Measurements from ENCODE around the gene TARDBP.
"Not testable (repeated sequence)": the region's sequence is repeated elsewhere in the genome, so short reads cannot be mapped to it uniquely, and the experiment has no call there.

TARDBP gene

DNA sequence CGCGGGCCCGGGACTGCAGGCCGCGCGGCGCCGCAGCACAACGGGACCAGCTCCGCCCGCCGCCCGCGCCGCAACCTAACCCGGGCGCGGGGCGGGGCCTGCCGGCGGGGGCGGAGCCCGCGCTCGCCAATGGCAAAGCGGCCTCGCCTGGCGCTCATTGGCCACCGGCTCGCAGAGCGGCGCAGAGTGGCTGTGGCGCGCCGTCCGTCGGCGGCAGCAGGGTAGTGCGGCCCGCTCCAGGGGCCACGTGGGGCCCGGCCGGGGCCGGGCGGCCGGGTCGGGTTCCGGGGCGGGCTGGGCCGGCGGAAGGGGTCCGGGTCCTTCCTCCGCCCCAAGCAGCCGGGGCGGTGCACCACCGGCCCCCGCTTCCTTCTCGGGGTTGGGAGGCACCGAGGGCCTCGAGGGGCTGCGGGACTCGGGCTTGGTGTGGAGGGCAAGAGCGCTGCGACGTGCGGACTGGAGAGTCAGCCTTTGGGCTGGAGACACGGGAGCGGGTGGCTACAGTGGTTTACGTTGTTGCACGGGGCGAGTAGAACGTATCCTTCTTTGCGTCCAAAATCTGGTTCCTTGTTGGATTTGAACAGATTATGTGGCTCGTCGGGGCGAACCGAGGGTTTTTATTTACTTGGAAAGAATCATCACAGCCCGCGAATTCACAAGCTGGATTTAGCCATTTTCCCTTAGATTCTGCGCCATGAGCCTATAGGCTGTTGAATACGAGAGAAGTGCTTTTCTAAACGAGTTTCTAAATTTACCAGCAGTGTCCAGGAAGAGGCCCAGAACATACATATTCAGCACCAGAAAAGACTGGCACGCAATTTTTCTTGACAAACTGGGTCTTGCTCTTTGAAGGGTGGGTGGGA, 47.7 kb downstream of the TARDBP start, which contains the start of gene SRM:
SRM (minus strand) TSS at position 51 of the 863 bp plus-strand sequence. CDS start 75 bp downstream, outside the sequence.
- TF ChIP-seq, protein P1, sequence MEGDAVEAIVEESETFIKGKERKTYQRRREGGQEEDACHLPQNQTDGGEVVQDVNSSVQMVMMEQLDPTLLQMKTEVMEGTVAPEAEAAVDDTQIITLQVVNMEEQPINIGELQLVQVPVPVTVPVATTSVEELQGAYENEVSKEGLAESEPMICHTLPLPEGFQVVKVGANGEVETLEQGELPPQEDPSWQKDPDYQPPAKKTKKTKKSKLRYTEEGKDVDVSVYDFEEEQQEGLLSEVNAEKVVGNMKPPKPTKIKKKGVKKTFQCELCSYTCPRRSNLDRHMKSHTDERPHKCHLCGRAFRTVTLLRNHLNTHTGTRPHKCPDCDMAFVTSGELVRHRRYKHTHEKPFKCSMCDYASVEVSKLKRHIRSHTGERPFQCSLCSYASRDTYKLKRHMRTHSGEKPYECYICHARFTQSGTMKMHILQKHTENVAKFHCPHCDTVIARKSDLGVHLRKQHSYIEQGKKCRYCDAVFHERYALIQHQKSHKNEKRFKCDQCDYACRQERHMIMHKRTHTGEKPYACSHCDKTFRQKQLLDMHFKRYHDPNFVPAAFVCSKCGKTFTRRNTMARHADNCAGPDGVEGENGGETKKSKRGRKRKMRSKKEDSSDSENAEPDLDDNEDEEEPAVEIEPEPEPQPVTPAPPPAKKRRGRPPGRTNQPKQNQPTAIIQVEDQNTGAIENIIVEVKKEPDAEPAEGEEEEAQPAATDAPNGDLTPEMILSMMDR (IDR thresholded peaks at IDR 0.05; ENCODE audit: low read depth, low read length, missing control alignments), result peak; percentile 30
- DNase-seq (ENCODE audit: low read depth), result peak; percentile 64

DNA sequence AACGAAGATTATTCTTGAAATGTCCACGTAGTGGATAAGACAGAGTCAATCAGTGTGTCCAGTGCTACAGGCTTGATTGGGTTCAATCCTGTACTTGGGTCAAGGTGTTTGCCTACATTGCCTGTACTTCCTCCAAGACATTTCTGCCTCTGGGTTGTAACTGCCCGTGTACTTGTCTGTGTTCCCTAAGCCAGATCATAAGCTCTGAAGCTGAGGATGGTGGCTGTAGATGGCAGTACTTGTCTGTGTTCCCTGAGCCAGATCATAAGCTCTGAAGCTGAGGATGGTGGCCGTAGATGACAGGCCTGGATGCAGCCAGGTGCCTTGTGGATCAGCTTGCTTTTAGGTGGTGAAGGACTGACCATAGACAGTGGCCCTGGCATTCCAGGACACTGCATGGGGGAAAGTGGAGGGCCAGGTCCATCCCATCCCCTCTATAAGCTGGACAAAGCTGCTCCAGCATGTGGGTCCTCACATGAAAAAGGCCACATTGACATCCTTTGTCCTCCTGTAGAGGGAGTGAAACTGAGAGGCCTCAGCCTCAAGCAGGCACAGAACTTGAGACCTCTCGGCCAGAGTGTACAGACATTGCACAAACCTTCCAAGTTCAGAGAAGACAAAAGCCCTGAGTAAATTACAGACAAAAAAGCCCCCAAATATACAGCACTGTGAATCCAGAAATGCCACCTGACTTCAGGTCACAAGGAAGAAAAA, 49.4 kb downstream of the TARDBP start:
- H3K4me3 ChIP-seq (ENCODE audit: low read depth, low read length), result no peak overlapping the region
- TF ChIP-seq, protein P1 (IDR thresholded peaks at IDR 0.05; ENCODE audit: low read depth, low read length, missing control alignments), result no peak
- no peak for DNase-seq (ENCODE audit: low read depth)

More for the DNA sequence above, 47.7 kb downstream of the TARDBP start, which contains the start of gene SRM:
- H3K4me3 ChIP-seq (ENCODE audit: low read depth, low read length), result peak within 1 kb of the TSS; percentile 97

DNA sequence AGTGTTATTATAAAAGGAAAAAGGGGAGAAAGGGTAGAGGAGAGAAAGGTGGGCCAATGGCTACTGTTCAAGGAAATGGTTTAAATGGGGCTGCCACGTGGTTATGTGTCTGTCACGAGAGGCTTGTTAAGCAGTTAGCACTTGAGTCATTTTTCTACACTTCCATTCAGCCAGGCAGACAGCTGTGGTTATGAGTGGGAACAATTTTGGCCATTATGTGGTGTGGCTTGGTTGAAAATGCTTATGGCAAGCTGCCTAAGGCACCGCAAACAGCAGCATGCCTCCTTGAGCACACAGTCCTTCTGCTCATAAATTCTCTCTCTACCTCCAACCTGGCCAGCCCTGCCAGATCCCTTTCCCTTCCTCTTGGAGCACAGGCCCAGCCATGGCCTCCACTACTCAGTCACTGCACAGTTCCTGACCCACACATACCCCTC, 50.5 kb downstream of the TARDBP start:
- peak; percentile 73 for DNase-seq (ENCODE audit: low read depth)
- no peak overlapping the region for H3K4me3 ChIP-seq (ENCODE audit: low read depth, low read length)
- TF ChIP-seq, protein P1 (IDR thresholded peaks at IDR 0.05; ENCODE audit: low read depth, low read length, missing control alignments), result no peak

DNA sequence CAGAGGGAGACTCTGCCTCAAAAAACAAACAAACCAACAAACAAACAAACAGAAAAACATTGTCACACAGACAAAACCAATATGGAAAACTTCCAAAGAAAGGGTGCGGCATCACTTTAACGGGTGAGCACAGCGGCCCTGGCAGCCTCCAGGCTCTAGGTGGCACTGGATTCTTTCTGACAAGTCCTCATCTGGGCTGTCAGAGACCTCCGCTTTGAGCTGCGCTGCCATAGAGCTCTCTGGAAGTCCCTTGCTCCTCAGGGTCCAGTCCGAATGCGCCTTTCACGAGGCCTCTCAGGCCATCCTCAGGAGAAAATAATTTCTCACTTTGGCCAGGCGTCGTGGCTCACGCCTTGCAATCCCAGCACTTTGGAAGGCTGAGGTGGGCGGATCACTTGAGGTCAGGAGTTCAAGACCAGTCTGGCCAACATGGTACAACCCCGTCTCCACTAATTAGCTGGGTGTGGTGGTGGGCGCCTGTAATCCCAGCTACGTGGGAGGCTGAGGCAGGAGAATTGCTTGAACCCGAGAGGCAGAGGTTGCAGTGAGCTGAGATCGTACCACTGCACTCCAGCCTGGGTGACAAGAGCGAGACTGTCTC, 51.6 kb downstream of the TARDBP start:
- not testable (repeated sequence) for H3K4me3 ChIP-seq (ENCODE audit: low read depth, low read length); DNase-seq (ENCODE audit: low read depth)

DNA sequence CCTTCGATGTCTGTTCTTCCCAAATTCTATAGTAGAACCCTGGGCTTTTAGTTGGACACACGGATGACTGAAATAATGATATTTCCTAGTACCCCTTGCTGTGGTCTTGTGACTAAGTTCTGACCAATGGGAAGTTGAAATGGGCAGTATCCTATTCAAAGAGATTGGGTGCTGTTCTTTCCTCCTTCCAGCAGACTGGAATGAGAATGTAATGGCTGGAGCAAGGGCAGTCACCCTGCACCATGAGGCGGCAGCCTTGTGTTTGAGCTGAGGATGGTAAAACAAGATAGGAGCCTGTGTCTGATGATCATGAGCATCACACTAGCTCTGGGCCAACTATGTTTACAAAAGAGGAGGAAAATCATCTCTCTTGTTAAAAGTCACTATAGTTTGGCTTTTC, 52.5 kb downstream of the TARDBP start:
- H3K4me3 ChIP-seq (ENCODE audit: low read depth, low read length), result no peak overlapping the region
- TF ChIP-seq, protein P1 (IDR thresholded peaks at IDR 0.05; ENCODE audit: low read depth, low read length, missing control alignments), result no peak
- no peak for DNase-seq (ENCODE audit: low read depth)

DNA sequence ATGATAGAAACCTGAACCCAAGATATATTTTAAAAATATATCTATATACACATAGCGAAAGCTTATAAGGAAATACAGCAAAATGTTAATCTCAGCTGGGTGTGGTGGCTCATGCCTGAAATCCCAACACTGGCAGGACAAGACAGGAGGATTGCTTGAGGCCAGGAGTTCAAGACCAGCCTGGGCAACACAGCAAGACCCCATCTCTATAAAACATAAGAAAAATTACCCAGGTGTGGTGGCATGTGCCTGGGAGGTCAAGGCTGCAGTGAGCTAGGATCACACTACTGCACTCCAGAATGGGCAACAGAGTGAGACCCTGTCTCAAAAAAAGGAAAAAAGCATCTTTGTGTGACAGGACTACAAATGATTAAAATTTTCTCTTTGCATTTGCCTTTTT, 53.3 kb downstream of the TARDBP start:
- H3K4me3 ChIP-seq (ENCODE audit: low read depth, low read length), result no peak overlapping the region
- DNase-seq (ENCODE audit: low read depth), result no peak
- TF ChIP-seq, protein P1 (IDR thresholded peaks at IDR 0.05; ENCODE audit: low read depth, low read length, missing control alignments), result no peak

Data from GM12864 (cell line).